Activated naive CD4-positive, alpha-beta T cell treated with anti-CD3 and anti-CD28 coated beads for 36 hours (primary cell): ENCODE results near the gene PLA2G12B. TPM values are rescaled to one million over a fixed set of nuclear protein-coding genes. Genes with fewer than 3 reads are reported as not detected.

Experiments used
- CTCF ChIA-PET: fragments of 350-600 bp; sonication (Branson Sonifier 250); formaldehyde crosslinking; loops from one replicate; lab custom pipeline; 2021; ENCODE audit warnings: antibody characterized with exemption; lab: Charles Lee
- DNase-seq: peaks from one replicate; pipeline ENCODE4 v3.0.0-alpha.2; 2020
- H3K27ac Mint-ChIP-seq: one replicate; pipeline ENCODE4 v1.8.0; 2021; ENCODE audit warnings: mild to moderate bottlenecking, mixed read lengths
- H3K27me3 Mint-ChIP-seq: one replicate; pipeline ENCODE4 v1.8.0; 2021; ENCODE audit warnings: low read depth, mixed read lengths
- H3K36me3 Mint-ChIP-seq: one replicate; pipeline ENCODE4 v1.8.0; 2021; ENCODE audit warnings: low read depth, mixed read lengths
- H3K4me1 Mint-ChIP-seq: one replicate; pipeline ENCODE4 v1.8.0; 2021; ENCODE audit warnings: low read depth, mixed read lengths
- H3K4me3 Mint-ChIP-seq: one replicate; pipeline ENCODE4 v1.8.0; 2021; ENCODE audit warnings: mild to moderate bottlenecking, moderate library complexity, mixed read lengths
- H3K9me3 Mint-ChIP-seq: one replicate; pipeline ENCODE4 v1.8.0; 2021; ENCODE audit warnings: mixed read lengths
- intact Hi-C: fragments of 100-400 bp; cut with micrococcal nuclease; formaldehyde crosslinking; loops from one replicate; pipeline ENCODE4 v1.15.1; 2023
- total RNA-seq, 2 experiments: library from RNA; stranded (reverse); gene quantifications; one replicate each; pipeline ENCODE4 v1.2.3, GENCODE V29; 2021

Gene PLA2G12B
- total RNA-seq, 2 experiments from 2014 or later = not detected

GRCh38 chr10:72976886-72977285 lies 22.3 kb upstream of the PLA2G12B start:
- Mint-ChIP-seq H3K9me3 (peaks cover 40% of the 10 kb centered on the region), H3K4me3 (no peak overlapping the region)

GRCh38 chr10:72956001-72956400 lies 1.4 kb upstream of the PLA2G12B start:
- CTCF ChIA-PET = no interaction called here
- intact Hi-C loops = no loop called here
- H3K9me3 Mint-ChIP-seq = no peaks in the 10 kb centered on the region
- no peaks in the 10 kb centered on the region for H3K36me3 Mint-ChIP-seq
- no peak overlapping the region for H3K4me3 Mint-ChIP-seq
- no peak for DNase-seq
- peaks cover 3% of the 10 kb centered on the region for H3K27me3 Mint-ChIP-seq
- no peaks in the 10 kb centered on the region for H3K4me1 Mint-ChIP-seq
- H3K27ac Mint-ChIP-seq = no peak overlapping the region

More at GRCh38 chr10:72976886-72977285, 22.3 kb upstream of the PLA2G12B start:
- H3K27me3 Mint-ChIP-seq = peaks cover 8% of the 10 kb centered on the region
- no peak overlapping the region for H3K27ac Mint-ChIP-seq
- H3K4me1 Mint-ChIP-seq = no peaks in the 10 kb centered on the region
- intact Hi-C loops = no loop called here
- CTCF ChIA-PET = interaction anchor here (0.7 kb wide), 1 partner anchor 70 kb away, joined by 3 read pairs; no protein-coding TSS in a partner anchor
- H3K36me3 Mint-ChIP-seq = peaks cover 19% of the 10 kb centered on the region
- DNase-seq = no peak

GRCh38 chr10:72954230-72954595 lies 393 bp downstream of the PLA2G12B start:
- DNase-seq = no peak
- CTCF ChIA-PET = interaction anchor here (1.1 kb wide), 1 partner anchor 589 kb away, joined by 3 read pairs; no protein-coding TSS in a partner anchor
- intact Hi-C loops = no loop called here
- Mint-ChIP-seq H3K4me3 (no peak overlapping the region), H3K9me3 (no peaks in the 10 kb centered on the region), H3K36me3 (no peaks in the 10 kb centered on the region), H3K27ac (no peak overlapping the region), H3K4me1 (no peaks in the 10 kb centered on the region), H3K27me3 (peaks cover 4% of the 10 kb centered on the region)

GRCh38 chr10:72953687-72954086 lies 919 bp downstream of the PLA2G12B start:
- Mint-ChIP-seq H3K27me3 (peaks cover 4% of the 10 kb centered on the region), H3K36me3 (no peaks in the 10 kb centered on the region), H3K4me1 (no peaks in the 10 kb centered on the region), H3K27ac (no peak overlapping the region), H3K4me3 (no peak overlapping the region), H3K9me3 (no peaks in the 10 kb centered on the region)
- DNase-seq = no peak
- intact Hi-C loops = no loop called here
- CTCF ChIA-PET = interaction anchor here (1.1 kb wide), 1 partner anchor 589 kb away, joined by 3 read pairs; no protein-coding TSS in a partner anchor

GRCh38 chr10:72952642-72953158 lies 1.9 kb downstream of the PLA2G12B start:
- DNase-seq = no peak
- no peaks in the 10 kb centered on the region for H3K4me1 Mint-ChIP-seq
- no peak overlapping the region for H3K27ac Mint-ChIP-seq
- no peak overlapping the region for H3K4me3 Mint-ChIP-seq
- peaks cover 2% of the 10 kb centered on the region for H3K27me3 Mint-ChIP-seq
- no peaks in the 10 kb centered on the region for H3K36me3 Mint-ChIP-seq
- no peaks in the 10 kb centered on the region for H3K9me3 Mint-ChIP-seq
- intact Hi-C loops = no loop called here
- CTCF ChIA-PET = no interaction called here

- intact Hi-C loops = no loop called here
- Mint-ChIP-seq H3K36me3 (no peaks in the 10 kb centered on the region), H3K4me1 (no peaks in the 10 kb centered on the region), H3K27me3 (peaks cover 2% of the 10 kb centered on the region), H3K4me3 (no peak overlapping the region), H3K27ac (no peak overlapping the region), H3K9me3 (no peaks in the 10 kb centered on the region)
- CTCF ChIA-PET = no interaction called here
- no peak for DNase-seq
These were observed 2.4 kb downstream of the PLA2G12B start for GRCh38 chr10:72952189-72952588.

- Mint-ChIP-seq H3K36me3 (no peaks in the 10 kb centered on the region), H3K4me1 (no peaks in the 10 kb centered on the region), H3K27me3 (peaks cover 2% of the 10 kb centered on the region), H3K4me3 (no peak overlapping the region), H3K27ac (no peak overlapping the region), H3K9me3 (no peaks in the 10 kb centered on the region)
- DNase-seq = no peak
- intact Hi-C loops = no loop called here
- CTCF ChIA-PET = no interaction called here
These were observed 2.8 kb downstream of the PLA2G12B start for GRCh38 chr10:72951760-72952159.

- no peak overlapping the region for H3K4me3 Mint-ChIP-seq
- no peak for DNase-seq
- peaks cover 5% of the 10 kb centered on the region for H3K27me3 Mint-ChIP-seq
- no peaks in the 10 kb centered on the region for H3K4me1 Mint-ChIP-seq
- CTCF ChIA-PET = no interaction called here
- no peaks in the 10 kb centered on the region for H3K9me3 Mint-ChIP-seq
- intact Hi-C loops = no loop called here
- H3K36me3 Mint-ChIP-seq = no peaks in the 10 kb centered on the region
- H3K27ac Mint-ChIP-seq = no peak overlapping the region
These were observed 5.8 kb downstream of the PLA2G12B start for GRCh38 chr10:72948762-72949161.

- H3K9me3 Mint-ChIP-seq = no peaks in the 10 kb centered on the region
- no peaks in the 10 kb centered on the region for H3K4me1 Mint-ChIP-seq
- DNase-seq = no peak
- CTCF ChIA-PET = interaction anchor here (0.5 to 1.0 kb wide), 2 partner anchors 26 to 573 kb away, joined by 3 read pairs; no protein-coding TSS in a partner anchor
- H3K27me3 Mint-ChIP-seq = peaks cover 5% of the 10 kb centered on the region
- intact Hi-C loops = no loop called here
- H3K27ac Mint-ChIP-seq = no peak overlapping the region
- H3K36me3 Mint-ChIP-seq = no peaks in the 10 kb centered on the region
- no peak overlapping the region for H3K4me3 Mint-ChIP-seq
These were observed 7.6 kb downstream of the PLA2G12B start for GRCh38 chr10:72946963-72947362.

GRCh38 chr10:72943498-72944234 lies 10.9 kb downstream of the PLA2G12B start:
- Mint-ChIP-seq H3K4me1 (no peaks in the 10 kb centered on the region), H3K9me3 (no peaks in the 10 kb centered on the region), H3K27ac (no peak overlapping the region), H3K4me3 (no peak overlapping the region), H3K36me3 (no peaks in the 10 kb centered on the region), H3K27me3 (peaks cover 3% of the 10 kb centered on the region)
- CTCF ChIA-PET = no interaction called here
- DNase-seq = no peak
- intact Hi-C loops = no loop called here

- Mint-ChIP-seq H3K27me3 (no peaks in the 10 kb centered on the region), H3K4me3 (no peak overlapping the region)
- intact Hi-C loops = no loop called here
These were observed 19.2 kb downstream of the PLA2G12B start for GRCh38 chr10:72935361-72935760.

GRCh38 chr10:72932259-72933015 lies 22.2 kb downstream of the PLA2G12B start:
- Mint-ChIP-seq H3K4me3 (no peak overlapping the region), H3K27me3 (peaks cover 3% of the 10 kb centered on the region), H3K27ac (no peak overlapping the region), H3K9me3 (no peaks in the 10 kb centered on the region), H3K4me1 (no peaks in the 10 kb centered on the region), H3K36me3 (no peaks in the 10 kb centered on the region)
- no peak for DNase-seq
- intact Hi-C loops = no loop called here
- CTCF ChIA-PET = interaction anchor here (0.5 kb wide), 1 partner anchor 112 kb away, joined by 4 read pairs; no protein-coding TSS in a partner anchor

More at GRCh38 chr10:72935361-72935760, 19.2 kb downstream of the PLA2G12B start:
- no peaks in the 10 kb centered on the region for H3K36me3 Mint-ChIP-seq
- no peak for DNase-seq
- H3K27ac Mint-ChIP-seq = no peak overlapping the region
- no peaks in the 10 kb centered on the region for H3K9me3 Mint-ChIP-seq
- H3K4me1 Mint-ChIP-seq = no peaks in the 10 kb centered on the region
- CTCF ChIA-PET = no interaction called here
